Neutrophil (primary cell): Measurements from ENCODE around the gene PAOX.

Experiments
- H3K27ac ChIP-seq: fragments of 200-600 bp; sonication (generic); 2 replicates; pipeline ENCODE4 v1.5.1; 2016; ENCODE audit warnings: mild to moderate bottlenecking, moderate library complexity
- H3K27me3 ChIP-seq: fragments of 200-600 bp; sonication (generic); 2 replicates; pipeline ENCODE4 v1.6.0; 2016; ENCODE audit warnings: mild to moderate bottlenecking
- H3K36me3 ChIP-seq: fragments of 200-600 bp; sonication (generic); 2 replicates; pipeline ENCODE4 v1.5.1; 2017
- H3K4me1 ChIP-seq, 2 experiments: fragments of 200-600 bp in 1 of 2; sonication (generic) in 1 of 2; 1 replicate in 1 of 2; 2 replicates in 1 of 2; pipeline versions ENCODE4 v1.5.1 to v1.6.1; 2013 to 2016; ENCODE audit warnings: low read depth in 1 of 2, low read length in 1 of 2, mild to moderate bottlenecking in 1 of 2, moderate library complexity in 1 of 2; ENCODE audit not compliant: control insufficient read depth in 1 of 2, insufficient read depth in 1 of 2
- H3K4me3 ChIP-seq, 2 experiments: fragments of 200-600 bp in 1 of 2; sonication (generic) in 1 of 2; 1 replicate in 1 of 2; 2 replicates in 1 of 2; pipeline ENCODE4 v1.5.1; 2013 to 2016; ENCODE audit warnings: low read depth in 1 of 2, low read length in 1 of 2, mild to moderate bottlenecking in 1 of 2, moderate library complexity in 1 of 2
- H3K9me3 ChIP-seq: fragments of 200-600 bp; sonication (generic); 2 replicates; pipeline ENCODE4 v1.5.1; 2016
- CTCF ChIP-seq: fragments of 200-600 bp; sonication (generic); IDR thresholded peaks from 2 replicates; pipeline ENCODE4 v1.5.1; 2016; ENCODE audit warnings: antibody characterized with exemption

The PAOX gene

GRCh38 chr10:133355266-133355665 lies 23.8 kb upstream of the PAOX start:
- no peaks in the 10 kb centered on the region for H3K36me3 ChIP-seq
- no peak overlapping the region for H3K27ac ChIP-seq
- peaks cover 57% of the 10 kb centered on the region for H3K27me3 ChIP-seq
- no peaks in the 10 kb centered on the region for H3K9me3 ChIP-seq
- no peak overlapping the region for H3K4me3 ChIP-seq
- peaks cover 12 to 13% of the 10 kb centered on the region in 2 experiments for H3K4me1 ChIP-seq
- TF ChIP-seq CTCF: no peak

- Histone ChIP-seq H3K36me3 (no peaks in the 10 kb centered on the region), H3K4me1 (peaks cover 12 to 13% of the 10 kb centered on the region in 2 experiments), H3K27me3 (peaks cover 50% of the 10 kb centered on the region), H3K27ac (no peak overlapping the region), H3K9me3 (no peaks in the 10 kb centered on the region), H3K4me3 (no peak overlapping the region)
- TF ChIP-seq CTCF: no peak
Observed at GRCh38 chr10:133355991-133356390, 23.1 kb upstream of the PAOX start.

- Histone ChIP-seq H3K27me3 (peaks cover 43% of the 10 kb centered on the region), H3K27ac (no peak overlapping the region), H3K9me3 (no peaks in the 10 kb centered on the region), H3K4me1 (peaks cover 12 to 13% of the 10 kb centered on the region in 2 experiments), H3K4me3 (peak overlapping the region; percentile 56 to 65), H3K36me3 (no peaks in the 10 kb centered on the region)
- no peak for TF ChIP-seq CTCF
Observed at GRCh38 chr10:133356549-133357284, 22.3 kb upstream of the PAOX start.

- Histone ChIP-seq H3K4me1 (peaks cover 12 to 13% of the 10 kb centered on the region in 2 experiments), H3K27ac (no peak within 1 kb of the TSS), H3K4me3 (peak within 1 kb of the TSS; percentile 56 to 65), H3K9me3 (no peaks in the 10 kb centered on the region), H3K36me3 (peaks cover 8% of the 10 kb centered on the region), H3K27me3 (peaks cover 37% of the 10 kb centered on the region)
- no peak for TF ChIP-seq CTCF
Observed at GRCh38 chr10:133357285-133358161, 21.5 kb upstream of the PAOX start, which contains the start of gene FUOM. FUOM (minus strand) TSS chr10:133358019; CDS start chr10:133358007, 12 bp downstream.

- no peak for TF ChIP-seq CTCF
- H3K9me3 ChIP-seq: no peaks in the 10 kb centered on the region
- peaks cover 37% of the 10 kb centered on the region for H3K27me3 ChIP-seq
- H3K4me1 ChIP-seq: peaks cover 12 to 13% of the 10 kb centered on the region in 2 experiments
- H3K27ac ChIP-seq: no peak overlapping the region
- no peak overlapping the region for H3K4me3 ChIP-seq
- H3K36me3 ChIP-seq: peaks cover 16% of the 10 kb centered on the region
Observed at GRCh38 chr10:133358162-133358924, 20.7 kb upstream of the PAOX start.
